ENCODE data around the gene H2AZ1.
"Not testable (repeated sequence)": the region's sequence is repeated elsewhere in the genome, so short reads cannot be mapped to it uniquely, and the experiment has no call there.

The H2AZ1 gene

DNA sequence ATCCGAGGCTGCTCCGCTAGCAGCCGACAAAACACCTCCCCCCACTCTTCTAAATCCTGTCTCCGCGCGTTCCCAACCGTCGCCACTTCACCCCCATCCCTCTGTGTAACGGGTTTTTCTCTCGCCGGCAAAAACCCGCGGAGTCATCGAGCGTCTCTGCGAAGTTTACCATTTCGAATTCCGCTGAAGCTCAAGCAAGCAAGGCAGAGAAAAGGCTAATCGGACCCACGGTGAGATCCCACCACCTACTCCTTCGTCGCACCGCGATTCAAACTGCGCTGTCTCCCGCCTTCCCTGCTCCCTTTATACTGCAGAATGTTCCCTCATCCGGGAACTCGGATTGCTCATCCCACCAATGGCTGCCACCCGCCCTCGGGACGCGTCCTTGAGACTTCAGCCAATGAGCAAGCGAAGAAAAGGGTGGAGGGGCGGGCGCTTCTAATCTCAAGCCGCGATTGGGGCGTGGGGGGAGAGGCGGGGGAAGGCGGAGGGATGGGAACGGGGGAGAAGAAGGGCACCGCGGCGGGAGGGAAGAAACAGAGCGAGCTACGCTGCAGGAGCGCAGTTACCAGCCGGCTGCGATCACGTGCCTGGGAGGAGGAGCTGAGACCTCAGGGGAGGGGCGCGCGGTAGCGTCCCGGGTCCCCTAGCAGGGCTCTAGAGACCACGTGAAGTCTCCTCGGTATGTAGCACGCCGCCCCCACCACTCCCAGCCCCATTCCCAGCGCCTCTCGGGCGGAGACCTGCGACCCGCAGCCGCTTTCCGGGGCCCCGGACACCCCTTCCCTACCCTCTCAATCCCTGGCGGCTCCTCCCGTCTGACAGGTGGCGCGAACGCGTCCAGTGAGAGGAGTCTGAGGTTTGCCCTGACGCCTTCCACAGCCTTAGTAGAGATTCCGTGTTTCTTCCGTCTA, at the start of gene H2AZ1:
H2AZ1 (minus strand) TSS at position 277 of the 914 bp plus-strand sequence; CDS start at position 172, 105 bp downstream.
- peak; percentile 88 for DNase-seq

DNA sequence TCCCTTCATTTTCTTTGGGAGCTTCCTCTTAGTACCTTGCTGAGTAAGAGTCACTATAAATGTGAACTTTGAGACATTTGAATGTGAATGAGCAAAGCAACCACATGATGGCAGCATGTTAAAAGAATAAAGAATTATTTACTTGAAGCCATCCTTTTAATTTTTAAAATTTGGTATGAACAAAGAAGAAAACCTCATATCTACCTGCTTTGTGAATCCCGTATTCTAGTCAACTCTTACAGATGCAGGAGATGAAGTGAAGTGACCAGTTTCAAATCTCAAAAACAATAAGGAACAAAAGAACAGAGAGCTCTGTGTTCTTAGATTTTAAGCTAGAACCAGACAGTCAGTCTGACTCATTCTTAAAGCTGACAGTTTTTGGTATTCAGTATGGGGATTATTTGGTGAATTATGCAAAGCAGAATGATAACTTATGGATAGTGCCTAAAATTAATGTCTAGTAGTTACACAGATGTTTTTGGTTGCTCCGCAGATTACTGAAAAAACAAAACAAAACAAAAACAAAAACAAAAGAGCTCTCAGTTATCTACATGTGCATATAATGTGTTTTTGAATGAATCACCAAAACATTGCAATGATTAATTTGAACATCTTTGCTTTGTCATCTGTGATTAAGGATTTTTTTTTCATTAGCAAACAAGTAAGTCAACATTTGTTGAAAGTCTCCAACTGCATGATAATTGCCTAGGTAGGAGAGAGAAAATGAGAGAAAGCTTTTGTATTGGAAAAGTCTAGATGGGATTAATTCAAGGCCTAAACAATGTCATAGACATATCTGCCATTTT, 48.2 kb upstream of the H2AZ1 start:
- no peak for DNase-seq

DNA sequence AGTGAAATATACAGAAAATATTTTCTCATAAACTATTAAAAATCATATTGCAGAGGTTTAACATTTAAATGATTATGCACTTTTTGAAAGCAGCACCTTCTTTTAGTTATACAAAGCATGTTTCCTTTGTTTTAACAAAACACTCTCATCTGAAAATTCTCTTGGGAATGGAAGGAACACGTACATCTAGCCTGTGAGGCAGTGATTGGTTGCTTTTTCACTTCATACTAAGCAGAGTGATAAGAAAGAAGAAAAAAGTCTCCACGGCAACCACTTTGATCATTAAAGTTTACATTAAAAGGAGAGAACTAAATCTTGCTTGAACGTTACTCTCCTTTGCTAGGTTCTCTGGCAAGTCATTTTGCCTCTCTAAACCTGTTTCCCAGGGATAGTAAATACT, 41.7 kb upstream of the H2AZ1 start:
- no peak for DNase-seq

DNA sequence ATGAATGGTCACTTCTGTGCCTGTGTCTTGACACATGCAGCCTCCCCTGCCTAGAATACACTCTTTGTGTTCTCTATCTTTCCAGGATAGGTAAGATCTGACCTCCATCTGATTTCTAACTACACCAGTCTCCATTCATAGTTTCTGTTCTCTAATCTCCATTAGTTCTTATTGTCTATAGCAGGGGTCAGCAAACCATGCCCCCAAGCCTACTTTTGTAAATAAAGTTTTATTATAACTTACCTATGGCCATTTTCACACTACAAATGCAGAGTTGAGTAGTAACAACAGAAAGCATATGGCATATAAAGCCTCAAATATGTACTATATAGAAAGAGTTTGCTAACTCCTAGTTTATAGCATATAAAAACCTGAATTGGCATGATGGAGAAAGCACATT, 37.6 kb upstream of the H2AZ1 start:
- DNase-seq = no peak

DNA sequence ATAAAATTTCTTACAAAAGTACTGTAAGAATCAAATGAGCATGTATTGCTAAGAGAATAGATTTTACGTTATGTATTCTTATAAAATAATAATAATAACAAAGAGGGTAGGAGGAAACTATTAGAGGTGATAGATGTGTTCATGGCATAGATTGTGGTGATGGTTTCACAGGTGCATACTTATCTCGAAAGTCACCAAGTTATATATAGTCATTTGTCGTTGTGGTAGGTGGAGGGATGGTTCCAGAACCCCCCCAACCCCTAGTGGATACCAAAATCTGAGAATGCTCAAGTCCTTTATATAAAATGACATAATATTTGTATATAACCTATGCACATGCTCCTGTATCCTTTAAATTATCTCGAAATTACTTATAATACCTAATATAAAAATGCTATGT, 36.7 kb upstream of the H2AZ1 start:
- DNase-seq = no peak

DNA sequence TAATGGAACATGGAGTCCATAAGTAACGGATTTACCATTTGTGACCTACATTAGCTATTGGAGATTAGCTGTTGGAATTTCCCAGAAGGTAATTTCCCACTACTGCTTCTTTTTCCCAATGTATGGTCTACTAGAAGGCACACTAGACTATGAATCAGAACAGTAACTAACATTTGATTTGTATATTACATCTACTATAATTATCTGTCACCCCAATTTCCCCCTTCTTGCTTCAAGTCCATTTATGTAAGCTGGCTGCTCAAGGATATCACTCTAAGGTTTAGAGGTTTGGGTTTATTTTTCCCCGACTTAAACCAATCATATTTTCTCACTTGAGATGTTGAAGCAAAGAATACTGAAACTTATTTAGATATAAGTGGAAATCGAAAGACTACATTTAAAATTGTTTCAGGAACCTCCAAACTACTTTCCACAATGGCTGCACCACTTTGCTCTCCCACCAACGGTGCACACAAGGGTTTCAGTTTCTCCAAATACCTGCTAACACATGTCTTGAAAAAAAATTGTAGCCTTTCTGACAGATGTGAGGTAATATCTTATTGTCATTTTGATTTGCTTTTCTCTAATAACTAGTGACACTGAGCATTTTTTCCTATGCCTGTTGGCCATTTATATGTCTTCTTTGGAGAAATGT, 33.3 kb upstream of the H2AZ1 start:
- DNase-seq = no peak

DNA sequence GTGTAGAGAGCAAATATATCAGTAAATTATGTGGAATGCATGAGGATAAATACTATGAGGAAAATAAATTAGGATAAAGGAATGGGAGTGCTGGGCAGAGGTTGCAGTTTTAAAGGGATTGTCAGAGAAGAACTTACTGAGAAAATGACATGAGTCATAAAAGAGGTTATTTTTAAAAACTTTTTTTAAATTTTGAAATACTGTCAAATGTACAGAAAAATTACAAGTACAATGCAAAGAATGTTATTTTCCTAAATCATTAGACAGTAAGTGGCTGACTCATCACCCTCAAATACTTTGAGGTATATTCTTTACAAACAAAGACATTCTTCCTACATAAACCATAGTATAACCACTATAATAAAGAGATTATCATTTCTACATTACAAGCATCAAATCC, 29.8 kb upstream of the H2AZ1 start:
- DNase-seq = no peak

DNA sequence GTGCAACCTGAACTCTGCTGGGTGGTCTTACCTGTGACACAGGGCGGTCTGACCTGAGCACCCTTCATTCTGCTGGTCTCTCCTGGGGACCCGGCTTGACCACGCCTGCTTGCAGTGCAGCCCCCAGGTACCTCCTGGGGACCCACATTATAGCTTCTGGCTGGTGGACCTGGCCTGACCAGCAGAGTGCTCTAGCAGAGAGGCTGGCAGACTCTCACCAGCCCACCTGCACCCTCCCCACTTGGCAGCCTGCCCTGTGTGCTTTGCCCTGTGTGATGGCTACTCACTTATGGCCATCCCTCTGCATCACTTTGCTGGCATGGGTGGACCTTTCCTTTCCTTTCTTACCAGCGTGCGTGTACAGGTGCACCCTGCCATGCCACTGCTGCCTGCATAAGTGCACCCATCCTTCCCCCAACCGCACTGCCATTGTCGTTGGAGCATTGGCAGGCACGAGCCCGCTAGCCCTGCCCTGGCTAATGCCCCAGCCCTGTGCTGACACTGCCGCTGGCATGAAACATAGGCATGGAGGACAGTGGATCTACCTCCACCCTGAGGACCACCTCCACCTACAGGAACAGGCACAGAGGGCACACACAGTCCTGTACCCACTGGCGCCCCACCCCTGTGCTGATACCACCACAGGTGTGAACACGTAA, 21.5 kb upstream of the H2AZ1 start:
- DNase-seq = no peak

DNA sequence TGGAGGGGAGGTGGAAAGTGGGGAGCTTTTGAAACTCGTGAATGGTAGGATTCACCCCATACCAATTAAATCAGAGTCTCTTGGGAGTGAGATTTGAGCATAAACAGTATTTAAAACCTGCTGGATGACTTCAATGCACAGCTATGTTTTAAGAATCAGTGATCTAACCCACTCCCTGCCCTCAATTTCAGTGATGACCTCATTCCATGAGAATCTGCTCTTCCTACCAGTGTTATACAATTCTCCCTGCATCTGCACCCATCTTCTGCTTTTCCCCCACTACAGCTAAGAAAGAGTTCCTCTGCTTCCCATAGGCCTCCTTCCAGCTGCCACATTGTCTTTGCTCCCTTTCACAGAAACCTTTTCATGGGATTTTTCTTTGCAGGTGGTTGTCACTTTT, 18.3 kb upstream of the H2AZ1 start:
- no peak for DNase-seq

DNA sequence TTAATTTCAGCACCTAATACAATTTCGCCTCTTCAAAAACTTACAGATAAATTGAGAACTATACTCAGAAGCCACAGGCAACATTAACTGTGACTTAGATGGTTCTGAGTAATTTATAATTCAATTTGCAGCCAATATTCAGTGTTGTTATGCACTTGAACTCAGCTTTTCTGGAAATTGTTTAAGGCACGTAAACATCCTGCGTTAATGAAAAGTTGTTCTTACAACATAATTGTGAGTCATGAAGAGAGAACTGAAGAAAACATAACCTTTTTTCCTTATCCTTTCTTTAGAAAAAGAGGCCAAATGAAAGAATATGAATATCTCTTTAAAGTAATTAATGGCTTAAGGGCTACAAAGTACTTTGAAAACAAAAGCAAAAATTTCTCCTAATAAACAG, 16.6 kb upstream of the H2AZ1 start:
- DNase-seq = no peak

DNA sequence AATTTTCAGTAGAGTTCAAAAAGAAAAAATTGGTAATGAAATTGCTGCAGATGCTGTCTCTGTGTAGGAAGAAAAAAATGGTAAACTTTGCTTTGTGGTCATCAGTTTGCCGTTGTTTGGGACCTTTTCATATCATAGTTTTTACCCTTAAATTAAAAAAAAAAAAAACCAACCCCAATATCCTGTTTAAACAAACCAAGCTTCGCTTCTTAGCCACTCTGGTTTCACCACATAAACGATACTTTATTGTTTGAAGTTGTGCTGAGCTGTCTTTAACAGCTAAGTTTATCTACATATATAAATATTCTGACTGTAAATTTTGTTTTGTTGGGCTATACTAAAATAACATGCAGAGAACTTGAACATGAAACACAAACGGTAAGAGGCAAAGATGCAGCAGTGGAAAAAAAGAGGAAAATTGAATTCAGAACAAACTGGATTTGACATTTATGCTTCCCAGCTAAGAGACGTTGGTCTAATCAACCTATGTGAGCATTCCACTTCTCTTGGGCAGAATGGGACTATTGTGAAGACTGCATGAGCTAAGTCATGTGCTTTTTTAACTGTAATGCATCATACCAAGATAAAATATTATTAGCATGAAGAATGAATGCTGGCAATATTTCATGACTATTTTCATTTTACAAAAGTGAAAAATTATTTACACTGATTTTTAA, 15.7 kb upstream of the H2AZ1 start:
- no peak for DNase-seq

DNA sequence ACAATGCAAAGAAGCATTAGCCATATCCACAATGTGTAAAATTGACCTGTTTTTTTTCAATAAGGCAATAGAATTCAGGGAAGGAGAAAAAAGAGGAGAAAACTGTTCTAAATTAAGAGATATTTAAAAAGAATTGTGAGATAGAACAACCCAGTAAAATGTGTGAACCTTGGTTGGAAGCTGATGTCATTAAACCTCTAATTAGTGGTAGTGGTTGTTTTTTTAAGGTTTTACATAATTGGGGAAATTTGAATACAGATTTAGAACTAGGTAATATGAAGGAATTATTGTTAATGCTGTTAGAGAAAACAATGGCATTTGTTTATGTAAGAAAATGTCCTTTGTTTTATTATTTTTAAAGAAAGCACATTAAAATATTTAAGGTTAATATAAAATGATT, 15.1 kb upstream of the H2AZ1 start:
- no peak for DNase-seq

DNA sequence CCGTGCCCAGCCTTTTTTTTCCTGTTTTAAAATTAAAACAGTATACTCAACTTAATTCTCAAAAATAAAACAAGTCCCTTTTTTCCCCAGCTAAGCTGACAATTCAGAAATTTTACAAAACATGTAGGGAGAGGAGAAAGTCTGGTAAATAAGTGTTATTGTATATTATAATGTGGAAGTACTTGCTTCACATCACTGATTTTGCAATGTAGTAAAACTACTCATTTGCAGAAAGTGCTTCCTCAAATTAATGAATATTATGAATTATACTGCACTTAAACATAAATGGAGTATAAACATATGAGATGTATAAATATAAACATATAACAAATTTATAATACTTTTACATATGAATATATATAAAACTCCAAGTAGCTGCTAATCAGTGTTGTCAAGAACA, 11.6 kb upstream of the H2AZ1 start:
- DNase-seq = no peak

DNA sequence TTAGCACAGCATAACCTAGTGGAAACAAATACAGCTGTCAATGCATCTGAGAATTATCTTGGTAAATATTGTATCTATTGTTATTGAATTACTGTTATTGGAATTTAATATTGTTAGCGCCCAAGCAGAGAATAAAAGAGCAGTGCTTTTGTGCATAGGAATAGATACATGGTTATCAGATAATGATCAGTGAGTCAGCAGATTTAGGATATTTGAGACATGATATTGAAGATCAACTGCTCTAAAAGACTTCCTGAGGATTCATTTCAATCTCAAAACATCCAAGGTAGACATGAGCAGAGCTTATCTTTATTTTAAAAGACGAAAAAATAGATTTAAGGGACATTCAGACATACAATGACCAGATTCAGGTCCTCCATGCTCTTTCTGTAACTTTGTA, 10.6 kb upstream of the H2AZ1 start:
- DNase-seq = no peak

DNA sequence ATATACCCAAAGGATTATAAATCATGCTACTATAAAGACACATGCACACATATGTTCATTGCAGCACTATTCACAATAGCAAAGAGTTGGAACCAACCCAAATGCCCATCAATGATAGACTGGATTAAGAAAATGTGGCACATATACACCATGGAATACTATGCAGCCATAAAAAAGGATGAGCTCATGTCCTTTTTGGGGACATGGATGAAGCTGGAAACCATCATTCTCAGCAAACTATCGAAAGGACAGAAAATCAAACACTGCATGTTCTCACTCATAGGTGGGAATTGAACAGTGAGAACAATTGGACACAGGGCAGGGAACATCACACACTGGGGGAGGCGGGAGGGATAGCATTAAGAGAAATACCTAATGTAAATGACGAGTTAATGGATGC, 8.1 kb upstream of the H2AZ1 start:
- not testable (repeated sequence) for DNase-seq

DNA sequence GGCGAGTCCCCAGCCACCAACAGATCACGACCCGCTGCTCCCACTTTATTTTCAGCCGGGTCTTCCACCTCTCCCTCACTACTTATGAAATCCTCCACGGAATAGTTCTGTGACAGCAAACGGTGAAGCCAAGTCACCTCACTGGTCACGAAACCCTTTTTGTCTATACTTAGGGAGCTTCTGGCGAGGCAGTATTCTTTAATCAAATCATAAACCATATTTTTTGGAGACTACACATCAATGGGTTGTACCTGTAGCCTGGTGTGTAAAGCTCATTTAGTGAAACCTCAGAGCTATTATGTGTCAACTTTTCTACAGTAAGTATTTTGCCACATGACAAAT, 809 bp upstream of the H2AZ1 start:
- DNase-seq = no peak

DNA sequence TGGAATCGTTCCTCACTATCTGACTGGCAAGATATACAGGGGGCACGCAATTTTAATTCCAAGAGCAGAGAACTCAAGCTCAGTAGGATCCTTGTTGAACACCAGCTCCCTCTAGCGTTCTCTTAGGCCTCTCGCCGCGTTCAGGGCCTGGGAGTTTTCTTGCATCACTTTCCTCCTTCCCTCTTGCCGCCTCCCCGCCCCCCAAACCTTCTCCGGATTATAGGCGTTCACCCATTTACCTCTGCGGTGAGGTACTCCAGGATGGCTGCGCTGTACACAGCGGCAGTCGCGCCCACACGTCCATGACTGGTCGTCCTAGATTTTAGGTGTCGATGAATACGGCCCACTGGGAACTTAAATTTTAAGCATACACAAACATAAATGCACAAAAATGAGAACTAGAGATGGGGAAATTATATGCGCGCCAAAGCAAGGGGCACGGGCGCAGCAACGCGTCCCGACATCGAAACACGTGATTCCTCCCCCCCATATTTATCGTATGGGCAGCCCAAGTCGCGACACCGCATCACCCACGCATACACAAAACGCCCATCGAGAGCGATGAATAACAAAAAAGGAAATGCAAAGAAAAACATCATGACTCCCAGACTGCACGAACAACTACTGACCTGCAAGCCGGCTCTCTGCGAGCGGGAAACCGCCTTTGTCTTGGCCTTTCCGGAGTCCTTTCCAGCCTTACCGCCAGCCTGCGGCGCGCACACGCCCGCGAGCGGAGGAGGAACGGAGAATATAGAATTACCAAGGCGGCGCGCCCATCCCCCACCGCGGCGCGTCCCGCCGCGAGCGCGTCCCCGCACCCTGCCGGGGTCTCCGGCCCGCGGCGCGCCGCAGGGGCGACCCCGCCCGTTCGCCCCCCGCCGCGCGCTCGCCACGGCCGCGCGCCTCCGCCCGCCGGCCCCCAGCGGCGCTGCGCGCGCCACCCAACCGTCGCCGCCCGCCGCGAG, 759 bp downstream of the H2AZ1 start:
- DNase-seq = peak; percentile 83

DNA sequence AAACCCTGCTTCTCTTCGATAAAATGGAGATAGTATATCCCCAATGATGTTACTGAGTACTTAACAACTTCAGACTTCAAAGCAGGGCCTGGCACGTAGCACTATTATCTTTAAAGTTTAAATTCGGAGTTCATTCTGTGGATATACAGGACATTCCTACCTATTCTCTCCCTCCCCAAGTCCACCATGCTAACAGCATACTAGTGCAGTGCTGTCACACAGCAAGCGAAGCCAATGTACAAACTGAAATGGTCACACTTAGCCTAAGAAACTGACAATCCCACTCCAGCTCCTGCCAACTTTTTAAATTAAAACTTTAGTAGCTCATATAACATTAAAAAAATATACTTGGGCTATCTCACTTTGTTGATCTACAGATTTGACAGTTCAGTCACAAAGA, 2.5 kb downstream of the H2AZ1 start:
- DNase-seq = no peak

DNA sequence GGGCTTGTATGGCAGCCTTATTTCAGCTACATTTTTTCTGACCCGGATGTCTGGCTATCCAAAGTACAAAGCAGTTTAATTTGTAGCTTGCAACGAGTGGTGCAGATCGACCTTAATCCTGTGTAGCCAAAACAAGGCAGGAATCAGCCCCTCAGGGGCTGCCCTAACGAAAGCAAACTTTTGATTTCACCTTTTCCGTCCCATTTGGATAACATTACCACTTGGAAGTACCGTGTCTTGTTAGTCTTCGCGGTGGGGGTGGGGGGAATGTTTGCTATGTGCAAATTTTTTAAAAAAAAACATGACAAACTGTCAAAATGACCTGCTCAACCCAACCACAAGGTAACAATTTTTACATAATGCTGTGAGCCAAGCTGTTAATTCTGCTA, 2.9 kb downstream of the H2AZ1 start:
- no peak for DNase-seq

DNA sequence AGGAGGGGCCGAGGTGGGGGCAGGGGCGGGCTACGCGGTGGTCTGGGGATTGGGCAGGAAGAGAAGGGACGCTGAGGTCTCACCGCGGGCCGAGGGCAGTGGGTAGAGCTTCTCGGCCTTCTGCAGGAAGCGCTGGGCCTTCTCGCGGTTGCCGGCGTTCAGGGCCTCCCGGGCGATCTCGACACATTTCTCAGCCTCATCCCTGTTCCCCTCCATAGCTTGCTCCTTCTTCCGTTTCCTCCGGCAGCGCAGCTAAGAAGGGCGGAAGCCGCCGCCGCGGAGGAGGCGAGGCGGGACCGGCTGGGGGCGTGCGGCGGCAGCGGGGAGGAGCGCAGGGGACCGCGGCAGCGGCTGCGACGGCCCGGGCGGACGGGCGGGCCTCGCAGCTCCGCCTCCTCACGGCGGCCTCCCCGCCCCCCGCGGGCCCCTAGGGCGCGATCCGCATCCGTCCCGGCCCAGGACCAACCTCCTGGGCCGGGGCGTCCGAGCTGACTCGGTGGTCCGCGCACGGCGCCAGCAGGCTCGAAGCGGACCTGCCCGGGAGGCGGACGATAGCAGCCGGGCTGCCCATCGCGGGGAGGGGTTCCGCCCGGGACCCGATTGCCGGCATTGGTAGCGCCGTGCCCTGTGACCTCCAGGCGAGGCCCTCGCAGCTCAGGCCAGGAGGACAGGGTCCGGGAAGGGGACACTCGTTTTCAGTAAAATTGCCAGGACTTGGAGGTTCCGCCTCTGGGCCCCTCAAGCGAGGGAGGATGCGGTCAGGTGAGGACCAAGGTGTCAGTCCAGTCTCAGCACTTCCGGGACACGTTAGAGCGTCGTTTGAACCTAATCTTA, 3.5 kb downstream of the H2AZ1 start, which contains the start of gene DNAJB14:
DNAJB14 (minus strand) TSS at position 263 of the 834 bp plus-strand sequence; CDS start at position 216, 47 bp downstream.
- DNase-seq = peak; percentile 38

Data from NCI-H2171 (cell line).